PC-3 (cell line): ENCODE measurements around the gene COG8. TPM values are rescaled to one million over a fixed set of nuclear protein-coding genes. Genes with fewer than 3 reads are reported as not detected.
"Not testable (repeated sequence)": the region's sequence is repeated elsewhere in the genome, so short reads cannot be mapped to it uniquely, and the experiment has no call there.

ENCODE experiments used
- ATAC-seq: fragments of 200-7000 bp; cut with Tn5 transposase; 2 replicates; pipeline ENCODE4 v1.9.1; 2020; ENCODE audit warnings: mild to moderate bottlenecking, moderate library complexity
- BruUV-seq: library from RNA; stranded (reverse); fragments of 400-500 nt; replicated peaks from 2 replicates; lab custom pipeline; 2021; lab: Mats Ljungman, UMichigan
- CTCF ChIA-PET: fragments of 300-600 bp; sonication (Branson Sonifier 250); formaldehyde crosslinking; loops from one replicate; lab custom pipeline; 2022; ENCODE audit warnings: antibody characterized with exemption; lab: Charles Lee
- POLR2A ChIA-PET: fragments of 300-600 bp; sonication (Branson Sonifier 250); formaldehyde crosslinking; loops from one replicate; lab custom pipeline; 2022; ENCODE audit warnings: antibody characterized with exemption; ENCODE audit not compliant: unreplicated experiment; lab: Charles Lee
- DNase-seq: peaks from one replicate; pipeline ENCODE4 v3.0.0-alpha.2; 2015
- H2AFZ ChIP-seq: fragments of 300-600 bp; sonication (generic); 2 replicates; pipeline ENCODE4 v1.6.0; 2016; ENCODE audit warnings: antibody characterized with exemption, low read length
- H3F3A ChIP-seq: fragments of 300-600 bp; sonication (generic); one replicate; pipeline ENCODE4 v1.6.0; 2017; ENCODE audit warnings: antibody characterized with exemption, low read length, control low read depth, mild to moderate bottlenecking; ENCODE audit not compliant: unreplicated experiment
- H3K27ac ChIP-seq: fragments of 300-600 bp; sonication (generic); 2 replicates; pipeline ENCODE4 v1.5.1; 2016; ENCODE audit warnings: mild to moderate bottlenecking, low read length
- H3K27me3 ChIP-seq: fragments of 300-600 bp; sonication (generic); 2 replicates; pipeline ENCODE4 v1.6.1; 2016; ENCODE audit warnings: low read length, mixed read lengths
- H3K36me3 ChIP-seq: fragments of 300-600 bp; sonication (generic); 2 replicates; pipeline ENCODE4 v1.6.1; 2016; ENCODE audit warnings: low read depth, mixed run types, low read length, mixed read lengths
- H3K4me1 ChIP-seq: fragments of 300-600 bp; sonication (generic); 2 replicates; pipeline ENCODE4 v1.5.1; 2016; ENCODE audit warnings: low read length; ENCODE audit not compliant: insufficient read depth
- H3K4me2 ChIP-seq: fragments of 300-600 bp; sonication (generic); 2 replicates; pipeline ENCODE4 v1.6.0; 2016; ENCODE audit warnings: low read length
- H3K4me3 ChIP-seq: fragments of 300-600 bp; sonication (generic); 2 replicates; pipeline ENCODE4 v1.5.1; 2016; ENCODE audit warnings: mild to moderate bottlenecking, low read length, mixed read lengths
- H3K79me2 ChIP-seq: fragments of 300-600 bp; sonication (generic); 2 replicates; pipeline ENCODE4 v1.6.1; 2017; ENCODE audit warnings: low read length, mixed read lengths
- H3K9ac ChIP-seq: fragments of 300-600 bp; sonication (generic); 2 replicates; pipeline ENCODE4 v1.6.0; 2016; ENCODE audit warnings: mild to moderate bottlenecking, low read length
- H3K9me2 ChIP-seq: fragments of 300-600 bp; sonication (generic); replicated peaks from 2 replicates; pipeline ENCODE4 v1.6.1; 2016; ENCODE audit warnings: mixed run types, low read length, mixed read lengths
- H3K9me3 ChIP-seq: fragments of 300-600 bp; sonication (generic); 2 replicates; pipeline ENCODE4 v1.6.1; 2016; ENCODE audit warnings: low read length, mixed read lengths
- H4K20me1 ChIP-seq: fragments of 300-600 bp; sonication (generic); 2 replicates; pipeline ENCODE4 v1.6.1; 2016; ENCODE audit warnings: low read length, mixed read lengths
- CTCF ChIP-seq: fragments of 300-600 bp; sonication (generic); conservative IDR thresholded peaks from 2 replicates; pipeline ENCODE4 v1.5.1; 2017; ENCODE audit warnings: antibody characterized with exemption, low read depth, mild to moderate bottlenecking, low read length
- EZH2 ChIP-seq: fragments of 300-600 bp; sonication (generic); IDR thresholded peaks from one replicate; pipeline ENCODE4 v1.6.1; 2017; ENCODE audit warnings: antibody characterized with exemption, mild to moderate bottlenecking, low read length; ENCODE audit not compliant: unreplicated experiment
- EZH2phosphoT487 ChIP-seq: fragments of 300-600 bp; sonication (generic); IDR thresholded peaks from 2 replicates; pipeline ENCODE4 v1.6.1; 2018; ENCODE audit warnings: mild to moderate bottlenecking, antibody characterized with exemption, low read length, borderline replicate concordance
- intact Hi-C: fragments of 100-400 bp; cut with micrococcal nuclease; formaldehyde crosslinking; loops from 2 replicates; pipeline ENCODE4 v1.9.0; 2023
- total RNA-seq: library from RNA; depleted of rRNA; stranded (reverse); fragments of >200 nt; gene quantifications from 2 replicates; pipeline ENCODE4 v1.2.3, GENCODE V29; 2014

The COG8 gene
- total RNA-seq, 1 experiment from 2014 or later: 27.2 TPM

DNA sequence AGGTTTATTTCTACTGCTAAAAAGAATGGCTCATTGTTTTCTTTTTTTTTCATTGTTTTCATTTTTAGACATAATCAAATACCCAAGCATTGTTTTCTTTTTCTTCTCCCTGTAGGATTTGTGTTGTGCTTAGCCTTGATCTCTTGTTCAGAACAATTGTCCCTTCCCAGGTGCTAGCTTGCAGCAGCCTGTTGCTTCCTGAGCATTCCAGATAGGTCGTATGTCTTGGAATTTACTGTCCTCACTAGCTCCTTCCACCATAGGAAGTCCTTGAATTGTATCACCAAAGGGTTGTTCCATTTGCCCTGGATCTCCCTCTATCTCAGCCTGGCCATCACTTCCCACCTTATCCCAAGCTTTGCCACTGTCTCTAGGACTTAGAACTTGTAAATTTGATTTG, 38.2 kb downstream of the COG8 start:
- ChIA-PET CTCF (no interaction called here), POLR2A (no interaction called here)
- no peaks in the 10 kb centered on the region for H3K79me2 ChIP-seq
- H4K20me1 ChIP-seq: no peaks in the 10 kb centered on the region
- no peaks in the 10 kb centered on the region for H3F3A ChIP-seq
- no peaks in the 10 kb centered on the region for H3K36me3 ChIP-seq
- intact Hi-C loops: no loop called here
- no peak overlapping the region for H3K27ac ChIP-seq
- BruUV-seq: no TSS peak
- H3K9me2 ChIP-seq: no peaks in the 10 kb centered on the region
- ATAC-seq: no peak
- no peak overlapping the region for H2AFZ ChIP-seq
- no peak for DNase-seq
- no peaks in the 10 kb centered on the region for H3K27me3 ChIP-seq
- H3K9me3 ChIP-seq: no peaks in the 10 kb centered on the region
- H3K9ac ChIP-seq: no peak overlapping the region
- no peak overlapping the region for H3K4me3 ChIP-seq
- H3K4me1 ChIP-seq: no peaks in the 10 kb centered on the region
- no peak overlapping the region for H3K4me2 ChIP-seq
- no peak for TF ChIP-seq EZH2phosphoT487
- TF ChIP-seq CTCF: no peak
- TF ChIP-seq EZH2: no peak

GRCh38 chr16:69298261-69298660, 41.1 kb downstream of the COG8 start:
- Histone ChIP-seq H3K9me2 (no peaks in the 10 kb centered on the region), H3K4me2 (no peak overlapping the region), H3K9me3 (no peaks in the 10 kb centered on the region), H3F3A (no peaks in the 10 kb centered on the region), H3K79me2 (no peaks in the 10 kb centered on the region), H4K20me1 (no peaks in the 10 kb centered on the region), H3K27ac (no peak overlapping the region), H3K4me1 (no peaks in the 10 kb centered on the region), H3K9ac (no peak overlapping the region), H3K36me3 (no peaks in the 10 kb centered on the region), H3K27me3 (no peaks in the 10 kb centered on the region), H2AFZ (no peak overlapping the region), H3K4me3 (no peak overlapping the region)
- DNase-seq (no peak), ATAC-seq (no peak)
- intact Hi-C loops: no loop called here
- TF ChIP-seq CTCF (no peak), EZH2phosphoT487 (no peak), EZH2 (no peak)
- POLR2A ChIA-PET: no interaction called here
- no TSS peak for BruUV-seq
- CTCF ChIA-PET: no interaction called here

DNA sequence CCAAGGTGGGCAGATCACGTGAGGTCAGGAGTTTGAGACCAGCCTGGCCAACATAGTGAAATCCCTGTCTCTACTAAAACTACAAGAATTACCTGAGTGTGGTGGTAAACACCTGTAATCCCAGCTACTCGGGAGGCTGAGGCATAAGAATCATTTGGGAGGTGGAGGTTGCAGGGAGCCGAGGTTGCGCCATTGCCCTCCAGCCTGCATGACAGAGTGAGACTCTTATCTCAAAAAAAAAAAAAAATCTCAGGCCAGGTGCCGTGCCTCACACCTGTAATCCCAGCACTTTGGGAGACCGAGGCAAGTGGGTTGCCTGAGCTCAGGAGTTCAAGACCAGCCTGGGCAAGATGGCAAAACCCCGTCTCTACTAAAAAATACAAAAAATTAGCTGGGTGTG, 42.6 kb downstream of the COG8 start:
- H2AFZ ChIP-seq, intact Hi-C loops, H4K20me1 ChIP-seq, H3K4me2 ChIP-seq, POLR2A ChIA-PET, CTCF ChIA-PET, H3F3A ChIP-seq, DNase-seq, H3K9me2 ChIP-seq, ATAC-seq, H3K4me3 ChIP-seq, BruUV-seq, H3K9ac ChIP-seq, H3K79me2 ChIP-seq, H3K4me1 ChIP-seq, H3K27me3 ChIP-seq, H3K36me3 ChIP-seq, H3K27ac ChIP-seq, H3K9me3 ChIP-seq: not testable (repeated sequence)
